ENCODE measurements around the gene LEKR1.

Gene LEKR1

GRCh38 chr3:157063926-157064325 is 237.8 kb downstream of the LEKR1 start:
- TF ChIP-seq, protein P1, sequence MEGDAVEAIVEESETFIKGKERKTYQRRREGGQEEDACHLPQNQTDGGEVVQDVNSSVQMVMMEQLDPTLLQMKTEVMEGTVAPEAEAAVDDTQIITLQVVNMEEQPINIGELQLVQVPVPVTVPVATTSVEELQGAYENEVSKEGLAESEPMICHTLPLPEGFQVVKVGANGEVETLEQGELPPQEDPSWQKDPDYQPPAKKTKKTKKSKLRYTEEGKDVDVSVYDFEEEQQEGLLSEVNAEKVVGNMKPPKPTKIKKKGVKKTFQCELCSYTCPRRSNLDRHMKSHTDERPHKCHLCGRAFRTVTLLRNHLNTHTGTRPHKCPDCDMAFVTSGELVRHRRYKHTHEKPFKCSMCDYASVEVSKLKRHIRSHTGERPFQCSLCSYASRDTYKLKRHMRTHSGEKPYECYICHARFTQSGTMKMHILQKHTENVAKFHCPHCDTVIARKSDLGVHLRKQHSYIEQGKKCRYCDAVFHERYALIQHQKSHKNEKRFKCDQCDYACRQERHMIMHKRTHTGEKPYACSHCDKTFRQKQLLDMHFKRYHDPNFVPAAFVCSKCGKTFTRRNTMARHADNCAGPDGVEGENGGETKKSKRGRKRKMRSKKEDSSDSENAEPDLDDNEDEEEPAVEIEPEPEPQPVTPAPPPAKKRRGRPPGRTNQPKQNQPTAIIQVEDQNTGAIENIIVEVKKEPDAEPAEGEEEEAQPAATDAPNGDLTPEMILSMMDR (conservative IDR thresholded peaks at IDR 0.05): no peak
- H3K27ac ChIP-seq: no peak overlapping the region

- TF ChIP-seq, protein P1 (conservative IDR thresholded peaks at IDR 0.05): no peak
- no peak overlapping the region for H3K27ac ChIP-seq
These were observed 238.2 kb downstream of the LEKR1 start for GRCh38 chr3:157064402-157064801.

DNA sequence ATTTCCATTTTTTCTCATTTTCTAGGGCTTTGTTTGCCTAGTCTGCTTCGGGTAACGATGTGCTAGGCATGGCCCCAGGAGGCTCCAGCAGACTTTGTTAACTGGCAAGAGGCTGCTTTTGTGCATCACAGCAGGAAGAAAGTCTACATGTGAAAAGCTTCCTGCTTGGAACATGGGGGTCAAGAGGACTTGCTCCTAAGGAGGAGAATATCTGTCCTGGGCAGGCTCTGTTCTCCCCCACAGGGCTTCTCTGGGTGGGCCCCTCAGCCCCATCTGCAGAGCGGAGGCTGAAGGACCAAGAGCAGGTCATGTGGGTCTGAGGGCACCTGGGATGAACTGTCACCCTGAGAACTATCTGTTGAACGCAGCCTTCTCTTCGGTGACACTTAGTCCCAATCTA is 239.0 kb downstream of the LEKR1 start:
- TF ChIP-seq, protein P1 (conservative IDR thresholded peaks at IDR 0.05): no peak
- H3K27ac ChIP-seq: 0 out of 2 replicates have a peak overlapping the region, but pooled peaks have one; percentile 61

GRCh38 chr3:157066335-157067098 is 240.4 kb downstream of the LEKR1 start:
- TF ChIP-seq, protein P1 (conservative IDR thresholded peaks at IDR 0.05): no peak

GRCh38 chr3:157067114-157067513 is 241.0 kb downstream of the LEKR1 start:
- peak overlapping the region; percentile 61 for H3K27ac ChIP-seq
- TF ChIP-seq, protein P1 (conservative IDR thresholded peaks at IDR 0.05): no peak

More at GRCh38 chr3:157066335-157067098, 240.4 kb downstream of the LEKR1 start:
- peak overlapping the region; percentile 61 for H3K27ac ChIP-seq

DNA sequence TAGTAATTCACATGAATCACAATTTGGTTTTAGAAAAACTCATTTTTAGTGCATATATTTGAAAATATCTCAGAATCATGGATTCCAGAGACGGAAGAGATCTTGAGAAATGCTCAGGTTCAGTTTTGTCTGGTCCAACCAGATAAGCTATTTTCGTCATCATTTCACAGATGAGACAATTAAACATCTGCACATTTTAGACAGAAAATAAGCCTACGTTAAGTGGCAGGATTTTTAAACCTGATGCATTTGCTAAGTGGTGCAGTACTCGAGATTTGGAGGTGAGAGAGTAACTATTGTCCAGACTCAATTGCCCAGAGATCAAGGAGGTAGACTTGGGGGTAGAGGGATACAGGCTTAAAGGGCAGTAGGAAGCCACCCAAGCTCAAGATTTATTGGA is 243.3 kb downstream of the LEKR1 start:
- H3K27ac ChIP-seq: peak overlapping the region; percentile 63; the same call in 1 of the 2 replicates
- TF ChIP-seq, protein P1 (conservative IDR thresholded peaks at IDR 0.05): no peak

DNA sequence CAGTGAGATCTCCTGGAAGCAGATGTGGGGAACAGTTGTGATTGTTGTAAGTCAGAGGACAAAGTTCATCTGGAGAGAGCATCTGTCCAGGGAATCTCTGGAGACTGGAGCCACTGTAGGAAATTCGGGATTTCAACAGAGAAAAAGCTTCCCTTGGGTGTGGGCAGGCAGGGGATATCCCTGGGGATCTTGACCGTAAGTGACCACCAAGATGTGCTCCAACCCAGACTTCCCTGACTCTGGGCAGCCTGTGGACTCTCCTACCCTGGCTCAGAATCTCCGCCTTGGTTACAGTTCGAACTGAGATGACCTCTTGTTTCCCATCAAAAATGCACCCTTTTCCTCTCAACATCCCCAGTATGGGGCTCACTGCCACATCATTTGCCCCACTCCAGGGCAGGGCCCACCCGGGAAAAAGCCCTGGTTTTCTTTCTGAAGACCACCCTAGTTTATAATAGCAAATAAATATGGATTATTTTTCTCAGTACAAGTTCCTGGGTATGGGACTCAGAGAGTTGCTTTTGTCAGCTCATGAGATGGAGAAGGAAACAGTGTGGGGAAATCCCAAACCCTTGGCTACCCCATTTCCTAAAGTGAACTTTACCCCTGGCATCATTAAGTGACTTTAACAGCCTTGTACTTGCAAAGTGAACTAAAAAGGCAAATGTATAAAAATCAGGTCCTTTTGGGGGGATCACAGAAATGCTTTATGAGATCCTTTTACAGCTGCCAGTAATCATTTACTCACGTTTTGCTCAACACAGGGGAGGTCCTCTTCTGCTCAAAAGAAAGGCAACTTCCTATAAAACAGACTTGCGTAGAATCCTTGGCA is 243.9 kb downstream of the LEKR1 start:
- peak overlapping the region; percentile 63 for H3K27ac ChIP-seq

More for the DNA sequence above, 243.9 kb downstream of the LEKR1 start:
- TF ChIP-seq, protein P1 (conservative IDR thresholded peaks at IDR 0.05): no peak

Data from VCaP (cell line).